DND-41 (cell line): ENCODE data around the gene BMF.

ENCODE experiments used
- ATAC-seq: fragments of 200-7000 bp; cut with Tn5 transposase; 3 replicates; pipeline ENCODE4 v1.9.1; 2021; ENCODE audit warnings: low read depth; ENCODE audit not compliant: insufficient read depth
- DNase-seq: peaks from one replicate; pipeline ENCODE4 v3.0.0-alpha.2; 2020
- H2AFZ ChIP-seq: 2 replicates; pipeline ENCODE4 v1.6.0; 2012; ENCODE audit warnings: low read depth, low read length
- H3K27ac ChIP-seq: 2 replicates; pipeline ENCODE4 v1.5.1; 2012; ENCODE audit warnings: low read length, inconsistent platforms
- H3K27me3 ChIP-seq: fragments of 200-600 bp; sonication (generic); 2 replicates; pipeline ENCODE4 v1.6.0; 2012; ENCODE audit warnings: low read length, mild to moderate bottlenecking, inconsistent platforms; ENCODE audit not compliant: insufficient read depth, poor library complexity
- H3K36me3 ChIP-seq: 2 replicates; pipeline ENCODE4 v1.5.1; 2012; ENCODE audit warnings: low read length, inconsistent platforms; ENCODE audit not compliant: insufficient read depth
- H3K4me1 ChIP-seq: 2 replicates; pipeline ENCODE4 v1.5.1; 2012; ENCODE audit warnings: mild to moderate bottlenecking, low read length; ENCODE audit not compliant: insufficient read depth
- H3K4me2 ChIP-seq: 2 replicates; pipeline ENCODE4 v1.6.0; 2012; ENCODE audit warnings: mild to moderate bottlenecking, moderate library complexity, low read length, inconsistent platforms; ENCODE audit not compliant: insufficient read depth
- H3K4me3 ChIP-seq, 2 experiments: fragments of 200-600 bp in 1 of 2; shearing (Covaris generic) in 1 of 2; 2 replicates each; pipeline ENCODE4 v1.5.1; 2012 to 2016; ENCODE audit warnings: inconsistent platforms in 2 of 2, low read length in 2 of 2, mild to moderate bottlenecking in 2 of 2, low read depth in 1 of 2, moderate library complexity in 1 of 2
- H3K79me2 ChIP-seq: 2 replicates; pipeline ENCODE4 v1.6.0; 2012; ENCODE audit warnings: low read length, inconsistent platforms; ENCODE audit not compliant: insufficient read depth
- H3K9ac ChIP-seq: 2 replicates; pipeline ENCODE4 v1.6.0; 2012; ENCODE audit warnings: low read depth, mild to moderate bottlenecking, inconsistent platforms, low read length, moderate library complexity
- H3K9me3 ChIP-seq: 2 replicates; pipeline ENCODE4 v1.5.1; 2012; ENCODE audit warnings: low read length, moderate library complexity, mild to moderate bottlenecking, inconsistent platforms; ENCODE audit not compliant: insufficient read depth, severe bottlenecking
- H4K20me1 ChIP-seq: 2 replicates; pipeline ENCODE4 v1.6.0; 2012; ENCODE audit warnings: low read length; ENCODE audit not compliant: insufficient read depth
- CTCF ChIP-seq: IDR thresholded peaks from 2 replicates; pipeline ENCODE4 v1.5.1; 2012; ENCODE audit warnings: borderline replicate concordance, low read length, moderate library complexity, mild to moderate bottlenecking; ENCODE audit not compliant: poor library complexity, severe bottlenecking; ENCODE audit errors: extremely low read depth
- EZH2 ChIP-seq: IDR thresholded peaks from 3 replicates; pipeline ENCODE4 v1.6.1; 2012; ENCODE audit warnings: borderline replicate concordance, low read depth, mild to moderate bottlenecking, moderate library complexity, low read length, inconsistent platforms; ENCODE audit not compliant: severe bottlenecking

BMF gene

GRCh38 chr15:40038275-40038637, 70.4 kb downstream of the BMF start:
- Histone ChIP-seq H3K4me3 (peak overlapping the region; percentile 50 to 98), H3K79me2 (peaks cover 59% of the 10 kb centered on the region), H3K4me1 (peaks cover 34% of the 10 kb centered on the region), H3K27ac (peak overlapping the region; percentile 87), H3K9ac (peak overlapping the region; percentile 88), H3K27me3 (no peaks in the 10 kb centered on the region), H2AFZ (peak overlapping the region; percentile 85; the same call in 1 of the 2 replicates), H3K9me3 (no peaks in the 10 kb centered on the region), H3K4me2 (peak overlapping the region; percentile 89), H3K36me3 (peaks cover 54% of the 10 kb centered on the region), H4K20me1 (peaks cover 4% of the 10 kb centered on the region; the same call in 1 of the 2 replicates)
- DNase-seq (no peak), ATAC-seq (no peak)
- TF ChIP-seq CTCF, result no peak
- no peak for TF ChIP-seq EZH2
